Raji (cell line): Measurements from ENCODE around the gene ASB12.

Experiments used
- POLR2A ChIP-seq: IDR thresholded peaks from 2 replicates; pipeline ENCODE4 v1.6.1; 2011; ENCODE audit warnings: low read depth, low read length, control low read depth; ENCODE audit not compliant: insufficient read depth

The ASB12 gene

GRCh38 chrX:64191281-64192010 is 39.0 kb downstream of the ASB12 start:
- TF ChIP-seq POLR2A = no peak

DNA sequence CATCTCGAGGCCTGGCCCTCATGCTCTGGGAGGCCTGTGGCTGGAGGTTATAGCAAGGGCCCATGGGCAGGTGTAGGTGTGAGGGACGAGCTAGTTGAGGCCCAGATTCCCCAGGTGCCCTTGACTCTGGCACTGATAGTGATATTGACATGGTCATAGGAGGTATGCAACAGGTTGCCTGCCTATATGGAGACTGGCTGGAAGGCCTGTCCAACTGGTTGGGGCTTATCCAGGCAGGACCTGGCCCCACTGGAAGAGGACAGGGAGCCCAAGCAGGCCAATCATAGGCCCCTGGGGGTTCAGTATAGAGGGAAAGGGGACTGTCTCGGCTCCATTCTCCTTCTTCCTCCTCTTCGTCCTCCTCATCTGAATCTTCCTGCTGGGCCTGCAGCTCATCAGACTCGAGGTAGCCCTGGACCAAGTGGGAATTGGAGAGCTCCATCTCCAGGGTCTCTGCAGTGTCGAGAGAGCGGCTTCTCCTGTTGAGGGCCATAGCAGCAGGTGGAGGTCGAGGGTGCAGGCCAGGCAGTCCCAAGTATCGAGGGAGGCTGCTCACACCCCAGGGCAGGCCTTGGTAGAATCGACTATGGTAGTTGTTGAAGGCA is 40.2 kb downstream of the ASB12 start:
- TF ChIP-seq POLR2A = no peak

GRCh38 chrX:64188901-64189300 is 41.5 kb downstream of the ASB12 start:
- no peak for TF ChIP-seq POLR2A

- TF ChIP-seq POLR2A = no peak
Measured at GRCh38 chrX:64187762-64188150, 42.7 kb downstream of the ASB12 start.

GRCh38 chrX:64186974-64187761 is 43.2 kb downstream of the ASB12 start:
- no peak for TF ChIP-seq POLR2A

GRCh38 chrX:64184396-64184795 is 46.0 kb downstream of the ASB12 start:
- no peak for TF ChIP-seq POLR2A

DNA sequence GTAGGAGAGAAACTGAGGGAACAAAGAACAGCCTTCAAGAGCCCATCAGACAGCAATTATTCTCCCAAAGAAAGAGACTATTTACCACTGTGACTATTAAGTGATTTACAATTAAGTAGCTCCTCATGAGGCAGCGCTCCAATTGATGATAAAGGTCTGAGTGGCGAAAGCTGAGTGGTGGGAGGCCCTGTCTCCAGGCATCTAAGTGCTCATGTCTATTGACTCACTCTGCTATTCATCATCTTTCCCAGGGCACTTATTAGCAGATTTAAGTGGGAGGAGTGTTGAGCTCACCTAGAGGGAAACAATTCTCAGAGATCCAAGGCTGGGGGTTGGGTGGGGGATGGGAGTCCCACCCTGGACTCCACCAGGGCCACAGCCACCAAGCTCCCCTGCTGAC is 48.2 kb downstream of the ASB12 start:
- TF ChIP-seq POLR2A = no peak

GRCh38 chrX:64176876-64177275 is 53.5 kb downstream of the ASB12 start:
- no peak for TF ChIP-seq POLR2A
